NB4 (cell line): ENCODE measurements around the gene CLSTN2.

ENCODE experiments used
- MYC ChIP-seq: IDR thresholded peaks from 2 replicates; pipeline ENCODE4 v1.6.1; 2011; ENCODE audit warnings: low read depth, low read length
- POLR2A ChIP-seq: IDR thresholded peaks from 2 replicates; pipeline ENCODE4 v1.6.1; 2011; ENCODE audit warnings: mild to moderate bottlenecking; ENCODE audit not compliant: insufficient read length; ENCODE audit errors: extremely low read depth
- TF ChIP-seq, protein P1 (sequence below): IDR thresholded peaks from one replicate; pipeline ENCODE4 v1.5.1; 2012; ENCODE audit warnings: low read depth, low read length
- TF ChIP-seq, protein P2 (sequence below): IDR thresholded peaks from 2 replicates; pipeline ENCODE4 v1.6.1; 2011; ENCODE audit warnings: low read depth, low read length

DNA sequence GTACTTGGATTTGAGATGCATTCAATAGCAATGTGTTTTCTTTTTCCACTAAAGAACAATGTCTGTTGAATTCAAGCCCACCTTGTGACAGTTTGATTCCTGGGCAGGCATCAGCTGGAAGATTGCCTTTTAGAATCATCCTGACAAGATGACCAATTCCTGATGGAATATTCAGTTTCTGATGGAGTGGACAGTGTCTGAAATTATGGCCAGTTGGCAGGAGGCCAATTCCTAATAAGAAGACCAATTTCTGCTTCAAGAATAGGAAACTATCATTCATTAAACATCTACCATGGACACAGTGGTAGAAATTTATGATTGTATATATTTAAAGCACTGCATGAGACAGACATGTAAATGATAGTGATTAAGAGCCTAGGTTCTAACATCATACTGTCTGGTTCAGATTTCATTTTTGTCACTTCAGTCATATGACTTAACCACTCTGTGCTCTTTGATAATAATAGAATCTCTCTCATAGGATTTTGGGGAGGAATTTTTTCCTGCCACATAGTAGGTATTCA lies 133.6 kb downstream of the CLSTN2 start:
- TF ChIP-seq, protein P1, sequence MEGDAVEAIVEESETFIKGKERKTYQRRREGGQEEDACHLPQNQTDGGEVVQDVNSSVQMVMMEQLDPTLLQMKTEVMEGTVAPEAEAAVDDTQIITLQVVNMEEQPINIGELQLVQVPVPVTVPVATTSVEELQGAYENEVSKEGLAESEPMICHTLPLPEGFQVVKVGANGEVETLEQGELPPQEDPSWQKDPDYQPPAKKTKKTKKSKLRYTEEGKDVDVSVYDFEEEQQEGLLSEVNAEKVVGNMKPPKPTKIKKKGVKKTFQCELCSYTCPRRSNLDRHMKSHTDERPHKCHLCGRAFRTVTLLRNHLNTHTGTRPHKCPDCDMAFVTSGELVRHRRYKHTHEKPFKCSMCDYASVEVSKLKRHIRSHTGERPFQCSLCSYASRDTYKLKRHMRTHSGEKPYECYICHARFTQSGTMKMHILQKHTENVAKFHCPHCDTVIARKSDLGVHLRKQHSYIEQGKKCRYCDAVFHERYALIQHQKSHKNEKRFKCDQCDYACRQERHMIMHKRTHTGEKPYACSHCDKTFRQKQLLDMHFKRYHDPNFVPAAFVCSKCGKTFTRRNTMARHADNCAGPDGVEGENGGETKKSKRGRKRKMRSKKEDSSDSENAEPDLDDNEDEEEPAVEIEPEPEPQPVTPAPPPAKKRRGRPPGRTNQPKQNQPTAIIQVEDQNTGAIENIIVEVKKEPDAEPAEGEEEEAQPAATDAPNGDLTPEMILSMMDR = no peak
- TF ChIP-seq, protein P2, sequence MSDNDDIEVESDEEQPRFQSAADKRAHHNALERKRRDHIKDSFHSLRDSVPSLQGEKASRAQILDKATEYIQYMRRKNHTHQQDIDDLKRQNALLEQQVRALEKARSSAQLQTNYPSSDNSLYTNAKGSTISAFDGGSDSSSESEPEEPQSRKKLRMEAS = no peak
- TF ChIP-seq POLR2A (no peak), MYC (no peak)
